WTC11 (cell line): ENCODE results near the gene FBXO31. TPM values are rescaled to one million over a fixed set of nuclear protein-coding genes. Genes with fewer than 3 reads are reported as not detected.

ENCODE experiments used
- ATAC-seq: fragments of 200-7000 bp; cut with Tn5 transposase; 2 replicates; pipeline ENCODE4 v1.10.0; 2021; ENCODE audit warnings: mild to moderate bottlenecking, moderate library complexity
- CTCF ChIA-PET: fragments of 300-600 bp; sonication (Branson Sonifier 250); formaldehyde crosslinking; loops from one replicate; lab custom pipeline; 2021; ENCODE audit warnings: antibody characterized with exemption; lab: Charles Lee
- POLR2A ChIA-PET: fragments of 350-600 bp; sonication (Branson Sonifier 250); formaldehyde crosslinking; loops from one replicate; lab custom pipeline; 2021; ENCODE audit warnings: antibody characterized with exemption; lab: Charles Lee
- DNase-seq: peaks from one replicate; pipeline ENCODE4 v3.0.0; 2021; ENCODE audit warnings: low spot score
- H3K27ac Mint-ChIP-seq: 2 replicates; pipeline ENCODE4 v1.8.0; 2021; ENCODE audit warnings: mixed read lengths
- H3K27me3 Mint-ChIP-seq: 2 replicates; pipeline ENCODE4 v1.8.0; 2021; ENCODE audit warnings: low read depth, mild to moderate bottlenecking, moderate library complexity, mixed read lengths
- H3K36me3 Mint-ChIP-seq: 2 replicates; pipeline ENCODE4 v1.8.0; 2021; ENCODE audit warnings: mixed read lengths
- H3K4me1 Mint-ChIP-seq: 2 replicates; pipeline ENCODE4 v1.8.0; 2022; ENCODE audit warnings: mixed read lengths
- H3K4me3 Mint-ChIP-seq: 2 replicates; pipeline ENCODE4 v1.8.0; 2021; ENCODE audit warnings: mild to moderate bottlenecking, moderate library complexity, mixed read lengths
- H3K9me3 Mint-ChIP-seq: 2 replicates; pipeline ENCODE4 v1.8.0; 2021; ENCODE audit warnings: mixed read lengths
- AR ChIP-seq: fragments of 250-450 bp; sonication (Bioruptor Pico); IDR thresholded peaks from 2 replicates; pipeline ENCODE4 v1.9.0; 2021; ENCODE audit warnings: mild to moderate bottlenecking
- ELF4 ChIP-seq: sonication (generic); formaldehyde crosslinking; IDR thresholded peaks from 2 replicates; pipeline ENCODE4 v1.8.1; 2022; ENCODE audit warnings: low read depth, mild to moderate bottlenecking, moderate library complexity, missing genetic modification reagents
- FOXK1 ChIP-seq: sonication (generic); formaldehyde crosslinking; IDR thresholded peaks from 2 replicates; pipeline ENCODE4 v1.8.0; 2022; ENCODE audit warnings: mild to moderate bottlenecking, moderate library complexity, missing genetic modification reagents
- GABPB1 ChIP-seq: sonication (generic); formaldehyde crosslinking; IDR thresholded peaks from 2 replicates; pipeline ENCODE4 v1.8.1; 2023; ENCODE audit warnings: mild to moderate bottlenecking, missing genetic modification reagents
- GRHL2 ChIP-seq: fragments of 250-450 bp; sonication (Bioruptor Pico); IDR thresholded peaks from 2 replicates; pipeline ENCODE4 v1.8.0; 2022; ENCODE audit warnings: mild to moderate bottlenecking, moderate library complexity; ENCODE audit not compliant: insufficient replicate concordance, severe bottlenecking
- IRF1 ChIP-seq: sonication (generic); formaldehyde crosslinking; IDR thresholded peaks from 2 replicates; pipeline ENCODE4 v1.8.0; 2023; ENCODE audit warnings: missing genetic modification reagents
- JAZF1 ChIP-seq: fragments of 250-450 bp; sonication (Bioruptor Pico); IDR thresholded peaks from 2 replicates; pipeline ENCODE4 v1.9.0; 2021; ENCODE audit warnings: moderate library complexity, mild to moderate bottlenecking, inconsistent platforms
- KAT7 ChIP-seq: sonication (generic); formaldehyde crosslinking; IDR thresholded peaks from 2 replicates; pipeline ENCODE4 v1.8.1; 2023; ENCODE audit warnings: missing genetic modification reagents, mild to moderate bottlenecking, borderline replicate concordance
- MAX ChIP-seq: sonication (generic); formaldehyde crosslinking; IDR thresholded peaks from 2 replicates; pipeline ENCODE4 v1.8.0; 2022; ENCODE audit warnings: mild to moderate bottlenecking, missing genetic modification reagents
- NFATC4 ChIP-seq: fragments of 250-450 bp; sonication (Bioruptor Pico); IDR thresholded peaks from 2 replicates; pipeline ENCODE4 v1.9.0; 2021; ENCODE audit warnings: mild to moderate bottlenecking
- OVOL2 ChIP-seq: fragments of 250-450 bp; sonication (Bioruptor Pico); IDR thresholded peaks from 2 replicates; pipeline ENCODE4 v1.9.0; 2021; ENCODE audit warnings: mild to moderate bottlenecking, borderline replicate concordance
- SP1 ChIP-seq: sonication (generic); formaldehyde crosslinking; conservative IDR thresholded peaks from 2 replicates; pipeline ENCODE4 v1.8.1; 2022; ENCODE audit warnings: missing genetic modification reagents
- TEAD4 ChIP-seq: sonication (generic); formaldehyde crosslinking; IDR thresholded peaks from 2 replicates; pipeline ENCODE4 v1.8.0; 2022; ENCODE audit warnings: mild to moderate bottlenecking, missing genetic modification reagents
- TP53 ChIP-seq: sonication (generic); formaldehyde crosslinking; IDR thresholded peaks from 2 replicates; pipeline ENCODE4 v1.8.1; 2023; ENCODE audit warnings: mild to moderate bottlenecking, missing genetic modification reagents
- USF1 ChIP-seq: sonication (generic); formaldehyde crosslinking; IDR thresholded peaks from 2 replicates; pipeline ENCODE4 v1.8.0; 2022; ENCODE audit warnings: mild to moderate bottlenecking, missing genetic modification reagents
- USF2 ChIP-seq: sonication (generic); formaldehyde crosslinking; IDR thresholded peaks from 2 replicates; pipeline ENCODE4 v1.8.1; 2023; ENCODE audit warnings: mild to moderate bottlenecking, missing genetic modification reagents, moderate library complexity
- ZNF121 ChIP-seq: sonication (generic); formaldehyde crosslinking; IDR thresholded peaks from 2 replicates; pipeline ENCODE4 v1.8.0; 2023; ENCODE audit warnings: missing genetic modification reagents
- ZNF138 ChIP-seq: sonication (generic); formaldehyde crosslinking; conservative IDR thresholded peaks from 2 replicates; pipeline ENCODE4 v1.8.1; 2022; ENCODE audit warnings: mild to moderate bottlenecking, moderate library complexity, missing genetic modification reagents
- ZNF281 ChIP-seq: sonication (generic); formaldehyde crosslinking; IDR thresholded peaks from 2 replicates; pipeline ENCODE4 v1.8.0; 2023; ENCODE audit warnings: mild to moderate bottlenecking, missing genetic modification reagents
- ZNF671 ChIP-seq: fragments of 250-450 bp; sonication (Bioruptor Pico); IDR thresholded peaks from 2 replicates; pipeline ENCODE4 v1.8.0; 2021; ENCODE audit warnings: mild to moderate bottlenecking
- ZSCAN18 ChIP-seq: fragments of 250-450 bp; sonication (Bioruptor Pico); IDR thresholded peaks from 2 replicates; pipeline ENCODE4 v2.1.2; 2022; ENCODE audit warnings: mild to moderate bottlenecking, moderate library complexity
- total RNA-seq: library from RNA; stranded (reverse); gene quantifications from 3 replicates; pipeline ENCODE4 v1.2.3, GENCODE V29; 2021

The FBXO31 gene
- total RNA-seq, 1 experiment from 2014 or later: 22.6 TPM

- H3K4me3 Mint-ChIP-seq: no peak overlapping the region
- DNase-seq (no peak), ATAC-seq (no peak)
- H3K27me3 Mint-ChIP-seq: peaks cover 3% of the 10 kb centered on the region; the same call in 1 of the 2 replicates
- CTCF ChIA-PET: no interaction called here
- no peaks in the 10 kb centered on the region for H3K36me3 Mint-ChIP-seq
- POLR2A ChIA-PET: no interaction called here
- no peaks in the 10 kb centered on the region for H3K9me3 Mint-ChIP-seq
- no peak overlapping the region for H3K27ac Mint-ChIP-seq
- TF ChIP-seq ZNF121 (CRISPR knock-in tag) (no peak), GABPB1 (CRISPR knock-in tag) (peak; percentile 65; the same call in 1 of the 2 replicates)
- TF ChIP-seq, all 79 proteins: peak for 1
- H3K4me1 Mint-ChIP-seq: peaks cover 33% of the 10 kb centered on the region
Observed at GRCh38 chr16:87389245-87389644, 5.7 kb upstream of the FBXO31 start.

- TF ChIP-seq ZNF121 (CRISPR knock-in tag): no peak
- no peak for TF ChIP-seq ZNF671 (CRISPR knock-in tag)
- no peak for TF ChIP-seq NFATC4 (CRISPR knock-in tag)
- no peak for TF ChIP-seq TP53 (CRISPR knock-in tag)
- TF ChIP-seq KAT7 (CRISPR knock-in tag): no peak
- no peak for TF ChIP-seq MAX (CRISPR knock-in tag)
- no peak for TF ChIP-seq JAZF1 (CRISPR knock-in tag)
- no peak for TF ChIP-seq AR (CRISPR knock-in tag)
- TF ChIP-seq ZSCAN18 (CRISPR knock-in tag): no peak
- no peak for TF ChIP-seq IRF1 (CRISPR knock-in tag)
- no peak for TF ChIP-seq TEAD4 (CRISPR knock-in tag)
- TF ChIP-seq GRHL2: no peak
- TF ChIP-seq, all 79 proteins: peak for 0
- POLR2A ChIA-PET: interaction anchor here (0.6 kb wide), 1 partner anchor 465 kb away, joined by 3 read pairs; no protein-coding TSS in a partner anchor
- no peak for DNase-seq
- H3K4me3 Mint-ChIP-seq: peak overlapping the region; percentile 52
- peak overlapping the region; percentile 98 for H3K27ac Mint-ChIP-seq
- no peaks in the 10 kb centered on the region for H3K36me3 Mint-ChIP-seq
- no peaks in the 10 kb centered on the region for H3K9me3 Mint-ChIP-seq
- ATAC-seq: no peak
- CTCF ChIA-PET: interaction anchor here (1.1 to 1.6 kb wide), 4 partner anchors 74 to 248 kb away, joined by 4 to 5 read pairs (median 4); no protein-coding TSS in a partner anchor
- H3K27me3 Mint-ChIP-seq: peaks cover 3% of the 10 kb centered on the region; the same call in 1 of the 2 replicates
- H3K4me1 Mint-ChIP-seq: peaks cover 28% of the 10 kb centered on the region
Observed at GRCh38 chr16:87388818-87389134, 5.2 kb upstream of the FBXO31 start.

- Mint-ChIP-seq H3K27ac (peak overlapping the region; percentile 98), H3K27me3 (no peaks in the 10 kb centered on the region), H3K36me3 (no peaks in the 10 kb centered on the region), H3K4me1 (peaks cover 22% of the 10 kb centered on the region), H3K9me3 (no peaks in the 10 kb centered on the region), H3K4me3 (peak overlapping the region; percentile 52)
- ATAC-seq: peak; percentile 68
- CTCF ChIA-PET: interaction anchor here (1.1 to 1.6 kb wide), 5 partner anchors 73 to 248 kb away, joined by 3 to 5 read pairs (median 4); no protein-coding TSS in a partner anchor
- POLR2A ChIA-PET: interaction anchor here (0.6 kb wide), 1 partner anchor 465 kb away, joined by 3 read pairs; no protein-coding TSS in a partner anchor
- peak; percentile 85 for DNase-seq
- TF ChIP-seq FOXK1: peak; percentile 98
- TF ChIP-seq ELF4 (CRISPR knock-in tag): no peak
- TF ChIP-seq SP1 (CRISPR knock-in tag): peak; percentile 87
- no peak for TF ChIP-seq JAZF1 (CRISPR knock-in tag)
- TF ChIP-seq ZNF138: no peak
- peak; percentile 100 for TF ChIP-seq GABPB1 (CRISPR knock-in tag)
- peak; percentile 81; the same call in 1 of the 2 replicates for TF ChIP-seq USF1 (CRISPR knock-in tag)
- TF ChIP-seq ZNF281 (CRISPR knock-in tag): no peak
- no peak for TF ChIP-seq OVOL2
- peak; percentile 86 for TF ChIP-seq USF2 (CRISPR knock-in tag)
Observed at GRCh38 chr16:87387942-87388817, 4.6 kb upstream of the FBXO31 start.
